ENCODE measurements around the gene TUBB4A.
A peak's percentile ranks its signal among the peaks of the same experiment; 100 is the strongest.

Gene TUBB4A

DNA sequence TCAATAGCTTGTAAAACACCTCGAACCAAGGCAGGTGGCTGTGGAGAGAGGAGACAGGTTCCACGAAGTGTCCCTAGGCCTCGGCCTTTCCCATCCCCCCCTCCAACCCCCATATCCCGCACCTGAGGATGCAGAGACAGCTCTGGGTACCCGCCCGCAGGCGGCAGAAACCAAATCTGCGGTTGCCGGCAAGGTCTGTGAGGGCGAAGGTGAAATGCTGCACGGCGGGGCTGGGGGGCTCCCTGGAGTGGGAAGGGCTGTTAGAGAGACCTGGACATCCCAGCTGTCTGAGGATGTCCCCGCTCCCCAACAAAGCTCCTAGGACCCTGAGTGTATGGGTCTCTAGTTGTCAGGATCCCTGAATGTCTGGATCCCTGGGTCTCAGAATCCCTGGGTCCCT lies 23.3 kb downstream of the TUBB4A start:
- H3K36me3 Mint-ChIP-seq (ENCODE audit: low read depth) = no peaks in the 10 kb centered on the region
- no peak overlapping the region for H3K4me3 Mint-ChIP-seq
- no peaks in the 10 kb centered on the region for H3K4me1 Mint-ChIP-seq
- no peaks in the 10 kb centered on the region for H3K9me3 Mint-ChIP-seq
- H3K27ac Mint-ChIP-seq = no peak overlapping the region
- peaks cover 40% of the 10 kb centered on the region for H3K27me3 Mint-ChIP-seq (ENCODE audit: low read depth)
- TF ChIP-seq, protein P1, sequence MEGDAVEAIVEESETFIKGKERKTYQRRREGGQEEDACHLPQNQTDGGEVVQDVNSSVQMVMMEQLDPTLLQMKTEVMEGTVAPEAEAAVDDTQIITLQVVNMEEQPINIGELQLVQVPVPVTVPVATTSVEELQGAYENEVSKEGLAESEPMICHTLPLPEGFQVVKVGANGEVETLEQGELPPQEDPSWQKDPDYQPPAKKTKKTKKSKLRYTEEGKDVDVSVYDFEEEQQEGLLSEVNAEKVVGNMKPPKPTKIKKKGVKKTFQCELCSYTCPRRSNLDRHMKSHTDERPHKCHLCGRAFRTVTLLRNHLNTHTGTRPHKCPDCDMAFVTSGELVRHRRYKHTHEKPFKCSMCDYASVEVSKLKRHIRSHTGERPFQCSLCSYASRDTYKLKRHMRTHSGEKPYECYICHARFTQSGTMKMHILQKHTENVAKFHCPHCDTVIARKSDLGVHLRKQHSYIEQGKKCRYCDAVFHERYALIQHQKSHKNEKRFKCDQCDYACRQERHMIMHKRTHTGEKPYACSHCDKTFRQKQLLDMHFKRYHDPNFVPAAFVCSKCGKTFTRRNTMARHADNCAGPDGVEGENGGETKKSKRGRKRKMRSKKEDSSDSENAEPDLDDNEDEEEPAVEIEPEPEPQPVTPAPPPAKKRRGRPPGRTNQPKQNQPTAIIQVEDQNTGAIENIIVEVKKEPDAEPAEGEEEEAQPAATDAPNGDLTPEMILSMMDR (IDR thresholded peaks at IDR 0.05; ENCODE audit: unreplicated experiment in 3 of 3) = no peak

DNA sequence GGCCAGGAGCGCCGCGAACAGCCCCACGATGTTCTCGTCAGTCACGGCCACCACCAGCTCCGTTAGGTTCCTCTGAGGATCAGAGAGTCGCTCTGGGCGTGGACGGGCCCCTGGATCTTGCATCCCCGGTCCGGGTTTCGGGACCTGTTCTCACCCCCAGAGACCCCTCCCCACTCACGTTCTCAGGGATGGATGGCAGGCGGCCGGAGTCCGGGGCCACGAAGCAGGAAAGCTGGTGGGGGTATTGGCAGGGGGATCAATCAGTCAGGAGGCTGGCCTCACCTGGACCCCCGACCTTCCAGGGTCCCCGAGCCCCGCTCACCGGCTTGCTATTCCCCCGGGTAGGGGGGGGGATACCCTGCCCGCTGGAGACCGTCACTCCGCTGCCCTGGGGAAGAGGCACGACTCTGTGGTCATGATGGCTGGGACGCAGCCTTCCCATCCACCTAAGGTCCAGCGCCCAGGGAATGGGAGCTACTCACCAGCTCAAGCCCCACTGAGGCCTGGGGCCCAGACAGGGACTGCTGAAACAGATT lies 25.1 kb downstream of the TUBB4A start:
- H3K4me3 Mint-ChIP-seq = peak overlapping the region in 2 of 3 experiments; percentile 30 to 76
- no peaks in the 10 kb centered on the region for H3K9me3 Mint-ChIP-seq
- peaks cover 37% of the 10 kb centered on the region for H3K27me3 Mint-ChIP-seq (ENCODE audit: low read depth)
- TF ChIP-seq, protein P1 (IDR thresholded peaks at IDR 0.05; ENCODE audit: unreplicated experiment in 3 of 3) = no peak
- H3K36me3 Mint-ChIP-seq (ENCODE audit: low read depth) = no peaks in the 10 kb centered on the region
- no peaks in the 10 kb centered on the region for H3K4me1 Mint-ChIP-seq
- H3K27ac Mint-ChIP-seq = no peak overlapping the region

- peak overlapping the region in 2 of 3 experiments; percentile 60 to 81 for H3K27ac Mint-ChIP-seq
- H3K27me3 Mint-ChIP-seq (ENCODE audit: low read depth) = peaks cover 37% of the 10 kb centered on the region
- no peaks in the 10 kb centered on the region for H3K9me3 Mint-ChIP-seq
- no peaks in the 10 kb centered on the region for H3K4me1 Mint-ChIP-seq
- no peaks in the 10 kb centered on the region for H3K36me3 Mint-ChIP-seq (ENCODE audit: low read depth)
- TF ChIP-seq, protein P1 (IDR thresholded peaks at IDR 0.05; ENCODE audit: unreplicated experiment in 3 of 3) = no peak
- peak overlapping the region; percentile 76 to 82 (median 81) for H3K4me3 Mint-ChIP-seq
These were observed 25.8 kb downstream of the TUBB4A start for GRCh38 chr19:6476155-6476895.

GRCh38 chr19:6475321-6476108 lies 26.6 kb downstream of the TUBB4A start:
- no peaks in the 10 kb centered on the region for H3K9me3 Mint-ChIP-seq
- TF ChIP-seq, protein P1 (IDR thresholded peaks at IDR 0.05; ENCODE audit: unreplicated experiment in 3 of 3) = no peak
- peak overlapping the region; percentile 76 to 82 (median 81) for H3K4me3 Mint-ChIP-seq
- peaks cover 31% of the 10 kb centered on the region for H3K27me3 Mint-ChIP-seq (ENCODE audit: low read depth)
- no peaks in the 10 kb centered on the region for H3K4me1 Mint-ChIP-seq
- no peaks in the 10 kb centered on the region for H3K36me3 Mint-ChIP-seq (ENCODE audit: low read depth)
- H3K27ac Mint-ChIP-seq = no peak overlapping the region

DNA sequence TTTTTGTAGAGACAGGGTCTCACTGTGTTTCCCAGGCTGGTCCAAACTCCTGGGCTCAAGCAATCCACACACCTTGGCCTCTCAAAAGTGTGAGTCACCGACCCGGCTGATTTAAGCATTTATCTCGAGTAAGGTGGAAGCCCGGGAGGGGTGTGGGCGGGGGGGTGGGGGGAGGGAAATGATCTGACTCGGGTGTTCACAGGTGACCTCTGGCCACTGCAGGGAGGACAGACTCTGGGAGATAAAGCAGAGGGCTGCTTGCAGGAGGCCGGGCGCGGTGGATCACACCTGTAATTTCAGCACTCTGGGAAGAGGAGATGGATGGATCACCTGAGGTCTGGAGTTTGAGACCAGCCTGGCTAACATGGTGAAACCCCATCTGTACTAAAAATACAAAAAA lies 28.5 kb downstream of the TUBB4A start:
- H3K9me3 Mint-ChIP-seq = no peaks in the 10 kb centered on the region
- peak overlapping the region in 2 of 3 experiments; percentile 12 to 23 for H3K4me3 Mint-ChIP-seq
- peaks cover 38% of the 10 kb centered on the region for H3K27me3 Mint-ChIP-seq (ENCODE audit: low read depth)
- TF ChIP-seq, protein P1 (IDR thresholded peaks at IDR 0.05; ENCODE audit: unreplicated experiment in 3 of 3) = no peak
- H3K27ac Mint-ChIP-seq = no peak overlapping the region
- H3K4me1 Mint-ChIP-seq = no peaks in the 10 kb centered on the region
- H3K36me3 Mint-ChIP-seq (ENCODE audit: low read depth) = no peaks in the 10 kb centered on the region
